Thyroid gland (tissue), 4 donors: ENCODE data around the gene WDR81. TPM values are rescaled to one million over a fixed set of nuclear protein-coding genes. Genes with fewer than 3 reads are reported as not detected.
A peak's percentile ranks its signal among the peaks of the same experiment; 100 is the strongest.
"Not testable (repeated sequence)": the region's sequence is repeated elsewhere in the genome, so short reads cannot be mapped to it uniquely, and the experiment has no call there.

Source experiments
- DNase-seq, 2 donors: peaks; one replicate each; pipeline ENCODE4 v3.0.0-alpha.2; 2019
- H3K27ac ChIP-seq, 3 donors: fragments of 200-600 bp; sonication (generic); 1 replicate in 2 of 3; 2 replicates in 1 of 3; pipeline ENCODE4 v1.5.1; 2016 to 2019; ENCODE audit warnings: mild to moderate bottlenecking in 1 of 3, moderate library complexity in 1 of 3
- H3K27me3 ChIP-seq: fragments of 200-600 bp; sonication (generic); one replicate; pipeline ENCODE4 v1.5.1; 2019
- H3K36me3 ChIP-seq, 2 donors: fragments of 200-600 bp; sonication (generic); one replicate each; pipeline ENCODE4 v1.5.1; 2016 to 2019
- H3K4me1 ChIP-seq, 2 donors: fragments of 200-600 bp; sonication (generic); one replicate each; pipeline ENCODE4 v1.5.1; 2017 to 2019
- H3K4me3 ChIP-seq, 3 donors: fragments of 200-600 bp; sonication (generic); replicated peaks in 1 of 3; 1 replicate in 2 of 3; 2 replicates in 1 of 3; pipeline ENCODE4 v1.5.1; 2016; ENCODE audit warnings: mild to moderate bottlenecking in 1 of 3
- H3K9me3 ChIP-seq: fragments of 200-600 bp; sonication (generic); one replicate; pipeline ENCODE4 v1.5.1; 2017
- POLR2A ChIP-seq, 2 donors: fragments of 450-650 bp; IDR thresholded peaks; one replicate each; pipeline ENCODE4 v1.6.1; 2017; ENCODE audit warnings: antibody characterized with exemption in 2 of 2, mild to moderate bottlenecking in 2 of 2, moderate library complexity in 1 of 2
- WGBS, 2 donors: methylation state at CpG; one replicate each; pipeline ENCODE4 v1.1.5; 2017; 5-methylcytosine and 5-hydroxymethylcytosine counted together
- intact Hi-C: fragments of 100-400 bp; cut with DNase I; formaldehyde crosslinking; loops from one replicate; pipeline ENCODE4 v1.15.1; 2023
- total RNA-seq, 4 donors: library from RNA; depleted of rRNA; stranded (reverse); fragments of >200 nt; gene quantifications; one replicate each; pipeline ENCODE4 v1.2.3, GENCODE V29; 2016
- TF ChIP-seq, protein P1 (sequence below), 6 experiments: fragments of 200-600 bp in 3 of 6; fragments of 450-650 bp in 3 of 6; sonication (generic) in 3 of 6; IDR thresholded peaks; one replicate each; pipeline ENCODE4 v1.5.1; 2016 to 2019; ENCODE audit warnings: antibody characterized with exemption in 6 of 6, mild to moderate bottlenecking in 2 of 6, inconsistent platforms in 1 of 6, moderate library complexity in 1 of 6

WDR81 gene
- total RNA-seq, 4 donors from 2014 or later = 25.6 to 31.0 (median 30.3) TPM

DNA sequence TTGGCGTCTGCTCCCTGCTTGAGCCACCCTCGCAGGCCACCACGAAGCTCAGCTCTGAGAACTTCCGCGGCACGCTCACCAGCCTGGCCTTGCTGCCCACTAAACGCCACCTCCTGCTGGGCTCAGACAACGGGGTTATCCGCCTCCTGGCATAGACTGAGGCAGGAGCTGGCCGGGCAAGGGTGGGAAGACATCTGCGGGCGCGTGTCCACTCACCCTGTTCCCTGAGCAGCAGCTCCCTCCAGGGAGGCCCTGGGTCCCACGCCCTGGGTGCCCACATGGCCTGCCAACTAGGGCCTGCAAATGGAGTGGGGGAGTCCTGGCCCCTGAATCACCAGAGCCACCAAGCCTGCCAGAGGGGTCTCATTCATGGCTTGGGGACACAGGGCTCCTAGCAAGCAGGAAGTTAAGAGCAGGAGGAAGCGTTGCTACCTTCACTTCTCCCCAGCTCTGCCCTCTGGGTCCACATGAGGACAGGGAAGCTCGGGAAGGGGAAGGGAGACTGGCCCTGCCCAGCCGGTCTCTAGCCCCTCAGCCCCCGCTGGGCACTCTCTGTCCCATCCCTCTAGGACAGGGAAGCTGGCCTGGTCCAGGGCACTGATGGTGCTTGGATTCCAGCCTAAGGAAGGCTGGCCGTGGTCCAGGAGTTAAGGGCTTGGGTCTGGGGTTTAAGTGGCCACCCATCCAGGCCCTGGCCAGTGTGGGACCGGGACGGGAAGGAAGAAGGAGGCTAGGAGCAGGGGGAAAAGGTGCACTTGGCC is 13.2 kb downstream of the WDR81 start:
- intact Hi-C loops = no loop called here
- Histone ChIP-seq H3K4me1 (peaks cover 0 to 7% of the 10 kb centered on the region in 2 donors), H3K36me3 (peaks cover 4 to 16% of the 10 kb centered on the region in 2 donors), H3K9me3 (no peaks in the 10 kb centered on the region), H3K27ac (no peak overlapping the region), H3K4me3 (no peak overlapping the region), H3K27me3 (no peaks in the 10 kb centered on the region)
- WGBS, 2 donors = 87 to 92% methylated on average over 11 to 18 of the region's 21 CpGs
- DNase-seq = no peak
- TF ChIP-seq, protein P1, sequence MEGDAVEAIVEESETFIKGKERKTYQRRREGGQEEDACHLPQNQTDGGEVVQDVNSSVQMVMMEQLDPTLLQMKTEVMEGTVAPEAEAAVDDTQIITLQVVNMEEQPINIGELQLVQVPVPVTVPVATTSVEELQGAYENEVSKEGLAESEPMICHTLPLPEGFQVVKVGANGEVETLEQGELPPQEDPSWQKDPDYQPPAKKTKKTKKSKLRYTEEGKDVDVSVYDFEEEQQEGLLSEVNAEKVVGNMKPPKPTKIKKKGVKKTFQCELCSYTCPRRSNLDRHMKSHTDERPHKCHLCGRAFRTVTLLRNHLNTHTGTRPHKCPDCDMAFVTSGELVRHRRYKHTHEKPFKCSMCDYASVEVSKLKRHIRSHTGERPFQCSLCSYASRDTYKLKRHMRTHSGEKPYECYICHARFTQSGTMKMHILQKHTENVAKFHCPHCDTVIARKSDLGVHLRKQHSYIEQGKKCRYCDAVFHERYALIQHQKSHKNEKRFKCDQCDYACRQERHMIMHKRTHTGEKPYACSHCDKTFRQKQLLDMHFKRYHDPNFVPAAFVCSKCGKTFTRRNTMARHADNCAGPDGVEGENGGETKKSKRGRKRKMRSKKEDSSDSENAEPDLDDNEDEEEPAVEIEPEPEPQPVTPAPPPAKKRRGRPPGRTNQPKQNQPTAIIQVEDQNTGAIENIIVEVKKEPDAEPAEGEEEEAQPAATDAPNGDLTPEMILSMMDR (IDR thresholded peaks at IDR 0.05) = no peak
- no peak for TF ChIP-seq POLR2A (IDR thresholded peaks at IDR 0.05)

DNA sequence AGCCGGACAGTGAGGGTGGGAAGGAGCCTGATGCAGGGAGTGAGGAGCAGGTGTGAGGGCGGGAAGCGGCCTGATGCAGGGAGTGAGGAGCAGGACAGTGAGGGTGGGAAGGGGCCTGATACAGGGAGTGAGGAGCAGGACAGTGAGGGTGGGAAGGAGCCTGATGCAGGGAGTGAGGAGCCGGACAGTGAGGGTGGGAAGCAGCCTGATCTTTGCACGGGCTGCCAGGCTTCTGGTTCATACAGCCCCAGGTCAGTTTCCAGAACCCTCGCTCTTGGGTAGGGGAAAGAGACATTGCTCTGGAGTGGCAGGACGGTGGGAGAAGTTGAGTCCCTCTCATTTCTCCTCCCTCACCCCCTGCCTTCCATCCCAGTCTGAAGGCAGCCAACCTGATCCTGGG is 17.4 kb downstream of the WDR81 start:
- DNase-seq, H3K27me3 ChIP-seq, intact Hi-C loops, H3K36me3 ChIP-seq, H3K9me3 ChIP-seq, H3K4me3 ChIP-seq, H3K27ac ChIP-seq: not testable (repeated sequence)
- H3K4me1 ChIP-seq = peaks cover 0 to 17% of the 10 kb centered on the region in 2 donors
- 88 to 94% methylated on average over 6 to 7 of the region's 7 CpGs for WGBS, 2 donors

DNA sequence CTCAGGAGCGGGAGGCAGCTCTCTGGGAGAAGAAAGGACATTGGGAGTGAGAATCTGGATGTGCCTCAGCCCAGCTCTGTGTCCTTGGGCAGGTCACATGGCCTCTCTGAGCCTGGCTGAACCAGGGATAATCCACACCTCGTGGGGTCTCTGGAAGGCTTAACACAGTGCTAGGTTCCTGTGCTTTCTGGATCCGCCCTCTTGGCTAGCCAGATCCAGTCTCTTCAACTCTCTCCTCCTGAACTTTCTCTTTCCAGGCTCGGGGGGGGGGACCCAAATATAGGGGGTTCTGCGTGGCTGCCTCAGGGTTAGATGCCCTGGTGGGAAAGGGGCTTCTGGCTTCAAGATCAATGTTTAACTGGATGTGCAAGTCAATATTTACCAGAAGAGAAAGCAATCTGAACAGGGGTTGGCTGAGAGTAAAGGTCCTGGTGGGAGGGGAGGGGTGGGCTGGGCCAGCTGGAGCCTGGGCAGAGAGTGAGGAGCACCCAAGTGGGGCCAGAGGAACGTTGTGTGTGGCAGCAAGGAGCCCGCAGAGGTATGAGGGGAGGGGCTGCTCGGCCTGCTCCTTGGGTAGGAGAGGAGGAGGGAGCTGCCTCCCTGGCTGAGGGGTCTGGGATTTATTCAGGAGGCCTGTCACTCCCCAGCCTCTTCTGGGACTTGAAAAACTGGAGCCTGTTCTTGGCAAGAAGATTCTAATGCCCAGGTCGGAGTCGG is 18.0 kb downstream of the WDR81 start, which contains the start of gene SERPINF2:
Gene SERPINF2 (plus strand): TSS at position 501 of the 717 bp plus-strand sequence. CDS start 2,125 bp downstream, outside the sequence.
- H3K36me3 ChIP-seq = no peaks in the 10 kb centered on the region
- H3K4me1 ChIP-seq = peaks cover 0 to 21% of the 10 kb centered on the region in 2 donors
- intact Hi-C loops = no loop called here
- peak; percentile 34 to 49 for DNase-seq
- peak within 1 kb of the TSS in 1 of 3 donors; percentile 21 for H3K27ac ChIP-seq
- no peak for TF ChIP-seq POLR2A (IDR thresholded peaks at IDR 0.05)
- TF ChIP-seq, protein P1 (IDR thresholded peaks at IDR 0.05) = no peak
- 39 to 49% methylated on average over 7 to 8 of the region's 10 CpGs for WGBS, 2 donors
- no peaks in the 10 kb centered on the region for H3K27me3 ChIP-seq
- H3K9me3 ChIP-seq = no peaks in the 10 kb centered on the region
- H3K4me3 ChIP-seq = no peak within 1 kb of the TSS

DNA sequence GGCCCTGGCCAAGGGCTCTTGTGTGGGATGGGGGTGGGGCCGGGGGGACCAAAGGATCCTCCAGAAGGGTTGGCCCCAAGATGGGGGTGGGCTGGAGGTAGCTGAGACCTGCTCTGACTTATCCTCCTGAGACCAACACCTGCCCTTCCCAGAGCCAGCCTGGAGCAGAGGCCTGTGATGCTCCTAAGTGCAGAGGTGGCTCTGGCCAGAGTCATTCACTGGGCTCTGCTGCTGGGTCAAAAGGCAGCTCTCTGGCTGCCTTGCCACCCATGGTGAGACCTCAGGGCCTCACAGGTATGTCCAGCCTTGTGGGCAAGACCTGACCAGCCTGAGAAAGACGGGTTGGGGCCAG is 18.6 kb downstream of the WDR81 start:
- no peaks in the 10 kb centered on the region for H3K9me3 ChIP-seq
- no peaks in the 10 kb centered on the region for H3K36me3 ChIP-seq
- no peak for DNase-seq
- peaks cover 0 to 25% of the 10 kb centered on the region in 2 donors for H3K4me1 ChIP-seq
- intact Hi-C loops = no loop called here
- WGBS, 2 donors = 40 to 100% methylated on average over 1 of the region's 2 CpGs
- no peak overlapping the region for H3K4me3 ChIP-seq
- H3K27ac ChIP-seq = peak overlapping the region in 1 of 3 donors; percentile 21
- no peak for TF ChIP-seq POLR2A (IDR thresholded peaks at IDR 0.05)
- TF ChIP-seq, protein P1 (IDR thresholded peaks at IDR 0.05) = no peak
- no peaks in the 10 kb centered on the region for H3K27me3 ChIP-seq

DNA sequence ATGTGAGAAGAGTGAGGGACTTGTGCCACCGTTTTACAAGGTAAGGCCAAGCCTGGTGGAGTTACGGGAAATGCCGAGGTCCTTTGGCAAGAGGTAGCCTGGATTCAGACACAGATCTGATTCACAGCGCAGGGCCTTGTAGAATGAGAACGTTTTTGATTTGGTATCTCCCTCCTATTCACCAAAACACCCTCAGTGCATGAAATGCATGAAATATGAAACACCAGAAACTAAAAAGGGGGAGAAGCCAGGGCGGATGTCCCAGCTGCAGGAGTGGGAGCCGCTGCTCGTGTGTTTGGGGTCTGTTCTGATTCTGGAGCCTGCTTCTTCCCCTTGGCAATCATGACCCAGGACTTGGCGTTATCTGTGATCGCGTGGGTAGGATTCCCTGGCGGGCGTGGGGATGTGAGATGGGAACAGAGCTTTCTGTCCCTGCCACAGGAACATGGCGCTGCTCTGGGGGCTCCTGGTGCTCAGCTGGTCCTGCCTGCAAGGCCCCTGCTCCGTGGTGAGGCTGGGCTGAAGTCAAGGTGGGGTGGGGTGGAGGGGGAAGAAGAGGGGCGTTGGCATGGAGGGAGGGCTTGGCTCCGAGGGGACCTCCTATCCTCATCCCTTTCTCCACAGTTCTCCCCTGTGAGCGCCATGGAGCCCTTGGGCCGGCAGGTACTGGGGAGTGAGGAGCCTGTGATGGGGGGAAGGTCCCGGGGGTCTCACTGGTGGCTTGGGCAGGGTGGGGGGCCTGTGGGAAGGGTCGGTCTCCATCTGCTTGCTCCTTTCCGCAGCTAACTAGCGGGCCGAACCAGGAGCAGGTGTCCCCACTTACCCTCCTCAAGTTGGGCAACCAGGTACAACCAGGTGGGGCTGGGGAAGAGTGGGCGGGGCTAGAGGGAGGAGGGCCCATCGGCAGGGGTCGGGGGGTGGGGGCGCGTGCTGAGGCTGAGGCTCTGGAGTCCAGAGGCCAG is 20.3 kb downstream of the WDR81 start:
- no peak for DNase-seq
- Histone ChIP-seq H3K27ac (no peak overlapping the region), H3K9me3 (no peaks in the 10 kb centered on the region), H3K4me1 (peaks cover 0 to 25% of the 10 kb centered on the region in 2 donors), H3K27me3 (no peaks in the 10 kb centered on the region), H3K36me3 (no peaks in the 10 kb centered on the region), H3K4me3 (no peak overlapping the region)
- WGBS, 2 donors = 80 to 85% methylated on average over 22 to 27 of the region's 29 CpGs
- TF ChIP-seq, protein P1 (IDR thresholded peaks at IDR 0.05) = no peak
- TF ChIP-seq POLR2A (IDR thresholded peaks at IDR 0.05) = no peak
- intact Hi-C loops = no loop called here
